HG03066 (cell line): ENCODE measurements around the gene OPCML.

ENCODE experiments used
- ATAC-seq: cut with Tn5 transposase; IDR thresholded peaks from one replicate; pipeline ENCODE4 v1.9.1; 2021; ENCODE audit warnings: low read depth; ENCODE audit not compliant: unreplicated experiment

Gene OPCML

GRCh38 chr11:132719684-132720083 lies 812.6 kb downstream of the OPCML start:
- ATAC-seq, result no peak

- ATAC-seq, result no peak
Observed at GRCh38 chr11:132718711-132719671, 813.3 kb downstream of the OPCML start.

- ATAC-seq, result no peak
Observed at GRCh38 chr11:132717824-132718223, 814.5 kb downstream of the OPCML start.

GRCh38 chr11:132716037-132716436 lies 816.3 kb downstream of the OPCML start:
- no peak for ATAC-seq

- no peak for ATAC-seq
Observed at GRCh38 chr11:132714859-132715440, 817.4 kb downstream of the OPCML start.

- ATAC-seq, result no peak
Observed at GRCh38 chr11:132712466-132712865, 819.8 kb downstream of the OPCML start.

GRCh38 chr11:132704781-132705375 lies 827.4 kb downstream of the OPCML start:
- ATAC-seq, result no peak

GRCh38 chr11:132692891-132693290 lies 839.4 kb downstream of the OPCML start:
- no peak for ATAC-seq

GRCh38 chr11:132691848-132692550 lies 840.3 kb downstream of the OPCML start:
- no peak for ATAC-seq

- no peak for ATAC-seq
Observed at GRCh38 chr11:132686886-132687285, 845.4 kb downstream of the OPCML start.

- no peak for ATAC-seq
Observed at GRCh38 chr11:132685174-132685611, 847.1 kb downstream of the OPCML start.

GRCh38 chr11:132683602-132684001 lies 848.7 kb downstream of the OPCML start:
- no peak for ATAC-seq

- no peak for ATAC-seq
Observed at GRCh38 chr11:132681971-132682370, 850.3 kb downstream of the OPCML start.

GRCh38 chr11:132680584-132680983 lies 851.7 kb downstream of the OPCML start:
- ATAC-seq, result no peak

- ATAC-seq, result no peak
Observed at GRCh38 chr11:132674151-132674550, 858.1 kb downstream of the OPCML start.

- no peak for ATAC-seq
Observed at GRCh38 chr11:132671851-132672370, 860.4 kb downstream of the OPCML start.

GRCh38 chr11:132670921-132671675 lies 861.2 kb downstream of the OPCML start:
- ATAC-seq, result no peak

GRCh38 chr11:132669949-132670348 lies 862.4 kb downstream of the OPCML start:
- no peak for ATAC-seq

- ATAC-seq, result no peak
Observed at GRCh38 chr11:132665205-132665604, 867.1 kb downstream of the OPCML start.

GRCh38 chr11:132658696-132659095 lies 873.6 kb downstream of the OPCML start:
- ATAC-seq, result no peak
